HG03066 (cell line): ENCODE data around the gene NFATC2IP.
A peak's percentile ranks its signal among the peaks of the same experiment; 100 is the strongest.

Experiments used
- ATAC-seq: cut with Tn5 transposase; IDR thresholded peaks from one replicate; pipeline ENCODE4 v1.9.1; 2021; ENCODE audit warnings: low read depth; ENCODE audit not compliant: unreplicated experiment

NFATC2IP gene

DNA sequence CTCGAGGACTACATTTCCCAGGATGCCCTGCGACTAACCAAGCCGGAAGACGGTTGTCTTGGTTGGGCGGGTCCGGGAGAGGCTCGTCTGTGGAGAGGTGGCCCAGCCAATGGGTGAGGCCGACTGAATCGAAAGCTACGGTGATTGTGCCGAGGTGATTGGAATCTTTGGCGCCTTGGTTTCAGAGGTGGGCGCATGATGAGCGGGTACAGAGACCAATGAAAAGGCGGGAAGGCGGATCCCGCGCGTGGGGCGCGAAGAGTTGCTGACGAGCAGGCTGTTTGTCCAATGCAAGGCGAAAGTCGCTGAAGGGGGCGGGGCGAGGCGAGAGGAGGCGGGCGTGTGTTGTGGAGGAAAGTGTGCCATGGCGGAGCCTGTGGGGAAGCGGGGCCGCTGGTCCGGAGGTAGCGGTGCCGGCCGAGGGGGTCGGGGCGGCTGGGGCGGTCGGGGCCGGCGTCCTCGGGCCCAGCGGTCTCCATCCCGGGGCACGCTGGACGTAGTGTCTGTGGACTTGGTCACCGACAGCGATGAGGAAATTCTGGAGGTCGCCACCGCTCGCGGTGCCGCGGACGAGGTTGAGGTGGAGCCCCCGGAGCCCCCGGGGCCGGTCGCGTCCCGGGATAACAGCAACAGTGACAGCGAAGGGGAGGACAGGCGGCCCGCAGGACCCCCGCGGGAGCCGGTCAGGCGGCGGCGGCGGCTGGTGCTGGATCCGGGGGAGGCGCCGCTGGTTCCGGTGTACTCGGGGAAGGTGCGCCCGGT is at the start of gene NFATC2IP:
TSS of gene NFATC2IP (plus strand) at position 290 of the 762 bp plus-strand sequence. CDS start at position 365, 75 bp downstream.
- peak; percentile 87 for ATAC-seq

- no peak for ATAC-seq
Observed at GRCh38 chr16:28901862-28902261, 48.9 kb upstream of the NFATC2IP start.

GRCh38 chr16:28902909-28903308 is 47.8 kb upstream of the NFATC2IP start:
- ATAC-seq, result no peak

- no peak for ATAC-seq
Observed at GRCh38 chr16:28903344-28904042, 47.2 kb upstream of the NFATC2IP start.

- ATAC-seq, result no peak
Observed at GRCh38 chr16:28904363-28904762, 46.4 kb upstream of the NFATC2IP start.

GRCh38 chr16:28904828-28905227 is 45.9 kb upstream of the NFATC2IP start:
- no peak for ATAC-seq

- no peak for ATAC-seq
Observed at GRCh38 chr16:28905229-28905754, 45.4 kb upstream of the NFATC2IP start.

DNA sequence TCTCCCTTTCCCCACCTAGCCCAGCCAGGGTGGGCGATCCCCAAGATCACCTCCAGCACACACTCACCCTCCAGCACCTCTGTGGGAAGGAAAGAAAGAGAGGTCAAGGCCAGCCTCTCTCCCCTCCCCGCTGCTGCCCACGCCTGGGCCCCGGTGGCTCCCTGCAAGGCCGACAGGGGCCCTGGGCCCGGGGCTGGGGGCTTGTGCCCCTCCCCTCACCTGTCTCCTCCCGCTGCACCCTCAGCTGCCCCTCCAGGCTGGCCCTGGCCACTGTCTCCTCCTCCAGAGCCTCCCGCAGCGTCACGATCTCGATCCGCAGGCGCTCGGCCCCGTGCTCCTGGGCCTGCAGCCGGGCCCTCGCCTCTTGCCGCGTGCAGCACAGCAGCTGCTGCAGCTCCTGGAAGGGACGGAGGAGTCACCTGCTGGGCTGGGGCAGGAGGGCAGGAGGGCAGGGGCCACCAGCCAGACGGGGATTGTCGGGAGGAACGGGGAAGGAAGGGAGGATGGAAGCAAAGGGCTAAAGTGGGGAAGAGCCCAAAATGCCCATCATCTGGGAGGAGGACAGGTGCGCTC is 44.9 kb upstream of the NFATC2IP start:
- ATAC-seq, result no peak

- ATAC-seq, result no peak
Observed at GRCh38 chr16:28910086-28911031, 40.4 kb upstream of the NFATC2IP start.

- ATAC-seq, result no peak
Observed at GRCh38 chr16:28912558-28912957, 38.2 kb upstream of the NFATC2IP start.

- no peak for ATAC-seq
Observed at GRCh38 chr16:28913946-28914724, 36.6 kb upstream of the NFATC2IP start.

GRCh38 chr16:28915181-28915580 is 35.6 kb upstream of the NFATC2IP start:
- ATAC-seq, result no peak

GRCh38 chr16:28917095-28917494 is 33.6 kb upstream of the NFATC2IP start:
- ATAC-seq, result no peak

GRCh38 chr16:28918698-28919097 is 32.0 kb upstream of the NFATC2IP start:
- ATAC-seq, result no peak

- no peak for ATAC-seq
Observed at GRCh38 chr16:28923231-28923587, 27.5 kb upstream of the NFATC2IP start.

DNA sequence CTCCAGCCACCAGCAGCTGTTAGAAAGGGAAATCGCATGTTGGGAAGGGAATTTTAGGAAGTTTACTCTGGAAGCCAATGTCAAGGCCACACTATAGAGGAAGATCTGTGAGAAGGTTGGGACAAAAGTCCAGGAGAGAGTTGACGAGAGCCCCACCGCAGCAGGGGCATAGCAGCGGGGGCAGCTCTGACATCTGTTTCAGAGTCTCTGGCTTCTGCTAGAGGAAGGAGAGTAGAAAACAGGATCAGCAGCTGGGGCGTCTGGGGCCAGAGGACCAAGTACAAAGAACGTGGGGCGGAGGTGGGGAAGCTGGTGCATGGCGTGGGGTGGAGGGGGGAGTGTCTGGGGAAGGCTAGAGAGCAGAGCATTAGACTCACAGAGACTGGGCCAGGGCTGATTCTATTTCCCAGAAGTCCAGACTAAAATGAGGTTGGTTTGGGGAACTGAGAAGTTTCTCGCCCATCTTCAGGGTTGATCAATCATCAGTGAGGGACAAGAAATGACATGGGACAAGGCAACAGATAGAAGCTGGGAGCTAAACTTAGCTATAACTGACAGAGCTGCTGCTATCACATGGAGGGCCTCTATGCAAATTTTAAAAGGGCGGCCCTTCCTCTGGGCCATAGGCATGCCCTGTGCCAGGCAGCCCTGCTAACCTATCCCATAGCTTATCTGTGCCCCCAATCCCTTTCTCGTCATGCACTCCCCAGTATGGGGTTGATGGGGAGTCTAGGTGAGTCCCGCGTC is 26.9 kb upstream of the NFATC2IP start:
- peak; percentile 60 for ATAC-seq

- ATAC-seq, result no peak
Observed at GRCh38 chr16:28924399-28924761, 26.4 kb upstream of the NFATC2IP start.

DNA sequence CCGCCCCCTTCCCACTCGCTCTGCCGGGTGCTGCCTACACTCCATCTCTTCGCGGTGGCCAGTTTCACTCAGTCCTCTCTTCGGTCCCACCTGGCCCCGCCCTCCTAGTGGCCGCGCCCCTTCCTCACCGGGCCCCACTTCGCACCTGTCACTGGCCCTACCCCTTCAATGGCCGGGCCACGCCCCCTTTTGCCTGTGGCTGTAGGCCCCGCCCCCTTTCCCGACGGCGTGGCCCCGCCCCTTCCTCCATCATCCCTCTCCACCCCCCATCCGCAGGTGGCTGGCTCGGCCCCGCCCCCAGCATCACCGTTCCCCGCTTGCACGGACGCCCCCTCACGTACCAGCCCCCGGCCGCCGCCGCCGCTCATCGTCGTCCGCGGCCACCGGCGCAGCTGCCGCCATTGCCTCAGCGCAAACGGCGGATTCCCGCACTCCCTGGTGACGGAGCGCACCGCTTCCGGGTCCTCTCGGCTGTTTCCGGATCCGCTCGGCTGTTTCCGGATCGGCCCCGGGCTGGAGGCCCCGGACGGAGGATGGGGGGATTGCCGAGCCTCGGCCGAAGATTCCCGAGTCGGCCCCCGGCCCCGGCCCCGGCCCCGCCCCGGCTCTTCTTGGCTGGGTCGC is 25.9 kb upstream of the NFATC2IP start, which contains the start of gene RABEP2:
TSS of gene RABEP2 (minus strand) at position 477 of the 624 bp plus-strand sequence. CDS start at position 402, 75 bp downstream.
- peak; percentile 49 for ATAC-seq
